Keratinocyte (primary cell): ENCODE data around the gene FBXO39. TPM values are rescaled to one million over a fixed set of nuclear protein-coding genes. Genes with fewer than 3 reads are reported as not detected.

Source experiments
- DNase-seq: peaks from one replicate; pipeline ENCODE4 v3.0.0-alpha.2; 2011; ENCODE audit warnings: low read depth, missing footprints, low spot score
- FAIRE-seq: peaks from 2 replicates; lab custom pipeline; 2011; peaks lifted over from hg19 to GRCh38; lab: Jason Lieb, UNC
- H2AFZ ChIP-seq: 2 replicates; pipeline ENCODE4 v1.6.0; 2012; ENCODE audit warnings: low read length, control low read depth, inconsistent platforms; ENCODE audit not compliant: control insufficient read depth
- H3K27ac ChIP-seq: 2 replicates; pipeline ENCODE4 v1.5.1; 2011; ENCODE audit warnings: low read length; ENCODE audit not compliant: control insufficient read depth, insufficient read depth
- H3K27me3 ChIP-seq: 3 replicates; pipeline ENCODE4 v1.6.0; 2011; ENCODE audit warnings: low read length; ENCODE audit not compliant: control insufficient read depth, insufficient read depth; ENCODE audit errors: extremely low read depth
- H3K36me3 ChIP-seq, 2 experiments: 2 replicates in 1 of 2; 3 replicates in 1 of 2; pipeline ENCODE4 v1.5.1; 2011; ENCODE audit warnings: low read length in 2 of 2, mild to moderate bottlenecking in 1 of 2; ENCODE audit not compliant: control insufficient read depth in 2 of 2, insufficient read depth in 2 of 2; ENCODE audit errors: extremely low read depth in 1 of 2
- H3K4me1 ChIP-seq: 3 replicates; pipeline ENCODE4 v1.5.1; 2011; ENCODE audit warnings: low read length; ENCODE audit not compliant: control insufficient read depth, insufficient read depth; ENCODE audit errors: extremely low read depth
- H3K4me2 ChIP-seq: 3 replicates; pipeline ENCODE4 v1.6.0; 2011; ENCODE audit warnings: low read depth, low read length; ENCODE audit not compliant: control insufficient read depth, insufficient read depth; ENCODE audit errors: extremely low read depth
- H3K4me3 ChIP-seq, 3 experiments: fragments of 200-600 bp in 1 of 3; sonication (generic) in 1 of 3; 2 replicates in 2 of 3; 3 replicates in 1 of 3; pipeline ENCODE4 v1.5.1; 2011 to 2016; ENCODE audit warnings: low read length in 3 of 3, mild to moderate bottlenecking in 3 of 3, control low read depth in 2 of 3, inconsistent platforms in 1 of 3, low read depth in 1 of 3, mixed read lengths in 1 of 3, mixed run types in 1 of 3, moderate library complexity in 1 of 3; ENCODE audit not compliant: control insufficient read depth in 2 of 3, insufficient read depth in 2 of 3; ENCODE audit errors: extremely low read depth in 1 of 3
- H3K79me2 ChIP-seq: 2 replicates; pipeline ENCODE4 v1.6.0; 2012; ENCODE audit warnings: low read length; ENCODE audit not compliant: control insufficient read depth, insufficient read depth
- H3K9ac ChIP-seq: 3 replicates; pipeline ENCODE4 v1.6.0; 2011; ENCODE audit warnings: low read length; ENCODE audit not compliant: control insufficient read depth, insufficient read depth; ENCODE audit errors: extremely low read depth
- H3K9me1 ChIP-seq: 3 replicates; pipeline ENCODE4 v1.6.0; 2011; ENCODE audit warnings: low read length; ENCODE audit not compliant: control insufficient read depth, insufficient read depth; ENCODE audit errors: extremely low read depth
- H3K9me3 ChIP-seq: 2 replicates; pipeline ENCODE4 v1.5.1; 2012; ENCODE audit warnings: low read depth, low read length; ENCODE audit not compliant: control insufficient read depth
- H4K20me1 ChIP-seq: 3 replicates; pipeline ENCODE4 v1.6.0; 2011; ENCODE audit warnings: low read length; ENCODE audit not compliant: control insufficient read depth, insufficient read depth; ENCODE audit errors: extremely low read depth
- CTCF ChIP-seq, 3 experiments: IDR thresholded peaks in 1 of 3; conservative IDR thresholded peaks in 1 of 3; optimal IDR thresholded peaks in 1 of 3; 2 replicates in 2 of 3; 3 replicates in 1 of 3; pipeline versions ENCODE3 to v1.5.1; 2011; ENCODE audit warnings: low read length in 3 of 3, mild to moderate bottlenecking in 3 of 3, moderate library complexity in 2 of 3, control low read depth in 1 of 3, inconsistent platforms in 1 of 3; ENCODE audit not compliant: insufficient read depth in 2 of 3; ENCODE audit errors: extremely low read depth in 1 of 3
- EZH2 ChIP-seq: IDR thresholded peaks from one replicate; pipeline ENCODE4 v1.6.1; 2012; ENCODE audit warnings: inconsistent platforms, mild to moderate bottlenecking, low read length, moderate library complexity
- dilution Hi-C: fragments of 300-500 bp; cut with MboI; formaldehyde crosslinking; loops from one replicate; pipeline ENCODE4 v1.7.0; 2020; ENCODE audit warnings: low sequenced_read_pairs; ENCODE audit not compliant: extremely low pct_ligation_motif_present
- polyA plus RNA-seq, 5 experiments: library from polyadenylated mRNA; depleted of rRNA in 3 of 5; stranded (reverse) in 3 of 5; stranded (forward) in 1 of 5; unstranded in 1 of 5; fragments of >200 nt; gene quantifications; 1 replicate in 1 of 5; 2 replicates in 3 of 5; 3 replicates in 1 of 5; pipeline versions ENCODE4 v1.2.1 to v1.2.3, GENCODE V29; 2011 to 2012; ENCODE audit warnings: missing spikeins in 2 of 5, low read depth in 1 of 5, low replicate concordance in 1 of 5

FBXO39 gene
- polyA plus RNA-seq, 1 donor (not counting 4 experiments of a cell fraction or from before 2014, with no cell fraction given), result 3.3 TPM

GRCh38 chr17:6793748-6794493, 17.9 kb downstream of the FBXO39 start:
- Histone ChIP-seq H3K36me3 (no peaks in the 10 kb centered on the region), H3K4me1 (peaks cover 31% of the 10 kb centered on the region), H3K27me3 (no peaks in the 10 kb centered on the region), H3K9me3 (no peaks in the 10 kb centered on the region), H2AFZ (no peak overlapping the region), H3K79me2 (no peaks in the 10 kb centered on the region), H3K27ac (no peak overlapping the region), H3K4me2 (no peak overlapping the region), H4K20me1 (no peaks in the 10 kb centered on the region), H3K4me3 (no peak overlapping the region), H3K9me1 (no peaks in the 10 kb centered on the region), H3K9ac (no peak overlapping the region)
- FAIRE-seq (peak; percentile 26), DNase-seq (no peak)
- TF ChIP-seq EZH2 (no peak), CTCF (optimal IDR thresholded peaks at IDR 0.05 in 1 of 3, IDR thresholded peaks at IDR 0.05 in 1 of 3, conservative IDR thresholded peaks at IDR 0.05 in 1 of 3; ENCODE audit: extremely low read depth in 1 of 3, insufficient read depth in 2 of 3, low read length in 3 of 3) (no peak)
- dilution Hi-C loops, result no loop called here

GRCh38 chr17:6796017-6796886, 20.2 kb downstream of the FBXO39 start:
- Histone ChIP-seq H3K9me1 (no peaks in the 10 kb centered on the region), H3K27me3 (no peaks in the 10 kb centered on the region), H4K20me1 (no peaks in the 10 kb centered on the region), H3K4me2 (no peak overlapping the region), H3K36me3 (no peaks in the 10 kb centered on the region), H3K4me1 (peaks cover 24% of the 10 kb centered on the region), H3K79me2 (no peaks in the 10 kb centered on the region), H3K4me3 (no peak overlapping the region), H3K9ac (no peak overlapping the region), H3K9me3 (no peaks in the 10 kb centered on the region), H3K27ac (no peak overlapping the region), H2AFZ (no peak overlapping the region)
- no peak for TF ChIP-seq CTCF (optimal IDR thresholded peaks at IDR 0.05 in 1 of 3, IDR thresholded peaks at IDR 0.05 in 1 of 3, conservative IDR thresholded peaks at IDR 0.05 in 1 of 3; ENCODE audit: extremely low read depth in 1 of 3, insufficient read depth in 2 of 3, low read length in 3 of 3)
- no peak for TF ChIP-seq EZH2
- FAIRE-seq, result peak; percentile 5
- dilution Hi-C loops, result no loop called here
- no peak for DNase-seq
